Urinary bladder (tissue), 4 donors: ENCODE data around the gene AKAP7. TPM values are rescaled to one million over a fixed set of nuclear protein-coding genes. Genes with fewer than 3 reads are reported as not detected.

Source experiments
- DNase-seq: peaks from one replicate; pipeline ENCODE4 v3.0.0-alpha.2; 2015; ENCODE audit errors: extremely low spot score
- H3K27ac ChIP-seq: one replicate; pipeline ENCODE4 v1.5.1; 2013; ENCODE audit warnings: low read depth, mild to moderate bottlenecking, moderate library complexity
- H3K36me3 ChIP-seq: one replicate; pipeline ENCODE4 v1.6.1; 2013; ENCODE audit warnings: mild to moderate bottlenecking, moderate library complexity; ENCODE audit not compliant: insufficient read depth
- H3K4me1 ChIP-seq: one replicate; pipeline ENCODE4 v1.6.1; 2013; ENCODE audit warnings: mild to moderate bottlenecking, moderate library complexity; ENCODE audit not compliant: insufficient read depth
- H3K4me3 ChIP-seq: one replicate; pipeline ENCODE4 v1.5.1; 2013; ENCODE audit warnings: low read depth, low read length
- WGBS: extraction: QIAGEN DNeasy Blood & Tissue Kit; methylation state at CpG from one replicate; pipeline ENCODE4 v1.1.7; 2013; 5-methylcytosine and 5-hydroxymethylcytosine counted together
- polyA plus RNA-seq: library from polyadenylated mRNA; stranded (reverse); fragments of 200-250 nt; gene quantifications from one replicate; pipeline ENCODE4 v1.2.3, GENCODE V29; 2013
- total RNA-seq: library from RNA; depleted of rRNA; stranded (reverse); fragments of >200 nt; gene quantifications from one replicate; pipeline ENCODE4 v1.2.3, GENCODE V29; 2014
- donor health status: healthy with polysubstance abuse.
- donor health status: healthy.

The AKAP7 gene
- total and polyA plus RNA-seq, 2 donors: 6.8 to 38.2 TPM

DNA sequence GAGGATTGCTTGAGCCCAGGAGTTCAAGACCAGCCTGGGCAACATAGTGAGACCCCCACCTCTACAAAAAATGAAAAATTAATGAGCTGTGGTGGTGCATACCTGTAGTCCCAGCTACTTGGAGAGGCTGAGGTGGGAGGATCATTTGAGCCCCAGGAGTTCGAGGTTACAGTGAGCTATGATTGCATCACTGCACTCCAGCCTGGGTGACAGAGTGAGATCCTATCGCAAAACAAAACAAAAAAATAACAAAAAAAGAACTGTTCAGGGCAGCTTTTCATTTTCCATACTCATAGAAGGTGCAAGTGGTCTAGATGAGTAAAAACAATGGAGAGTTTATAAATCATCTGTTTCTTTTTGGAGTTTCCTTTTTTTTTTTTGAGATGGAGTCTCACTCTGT, 21.1 kb downstream of the AKAP7 start:
- H3K36me3 ChIP-seq: no peaks in the 10 kb centered on the region
- DNase-seq: no peak
- over 99% methylated on average over 2 of the region's 2 CpGs for WGBS
- H3K4me3 ChIP-seq: no peak overlapping the region
- H3K27ac ChIP-seq: no peak overlapping the region
- no peaks in the 10 kb centered on the region for H3K4me1 ChIP-seq

GRCh38 chr6:131159578-131159977, 24.3 kb downstream of the AKAP7 start:
- no peak for DNase-seq
- H3K4me1 ChIP-seq: no peaks in the 10 kb centered on the region
- WGBS: 88% methylated on average over 2 of the region's 2 CpGs
- no peak overlapping the region for H3K4me3 ChIP-seq
- H3K27ac ChIP-seq: no peak overlapping the region
- H3K36me3 ChIP-seq: peaks cover 1% of the 10 kb centered on the region

DNA sequence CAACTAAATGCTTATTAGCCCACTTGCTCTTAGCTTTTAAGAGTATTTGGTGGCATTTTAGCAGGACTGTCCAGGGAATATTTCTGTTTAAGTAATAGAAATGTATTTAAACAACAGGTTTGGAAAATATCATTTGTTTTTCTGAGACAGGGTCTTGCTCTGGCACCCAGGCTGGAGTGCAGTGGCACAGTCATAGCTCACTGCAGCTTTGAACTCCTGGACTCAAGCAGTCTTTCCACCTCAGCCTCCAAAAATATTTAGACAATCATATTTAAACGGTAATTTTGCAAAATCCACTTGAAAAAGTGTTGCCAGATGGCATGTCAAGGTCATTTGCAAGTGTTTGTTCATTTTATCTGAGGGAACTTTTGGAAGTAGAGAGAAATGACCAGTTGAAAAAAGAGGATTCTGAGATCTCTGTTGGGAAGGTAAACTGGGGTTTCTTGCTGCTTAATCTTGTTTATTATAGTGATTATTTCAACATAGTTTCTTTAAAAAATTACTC, 25.0 kb downstream of the AKAP7 start:
- Histone ChIP-seq H3K4me3 (no peak overlapping the region), H3K36me3 (peaks cover 2% of the 10 kb centered on the region), H3K27ac (no peak overlapping the region), H3K4me1 (no peaks in the 10 kb centered on the region)
- WGBS: 36% methylated on average over 1 of the region's 1 CpG
- DNase-seq: no peak

DNA sequence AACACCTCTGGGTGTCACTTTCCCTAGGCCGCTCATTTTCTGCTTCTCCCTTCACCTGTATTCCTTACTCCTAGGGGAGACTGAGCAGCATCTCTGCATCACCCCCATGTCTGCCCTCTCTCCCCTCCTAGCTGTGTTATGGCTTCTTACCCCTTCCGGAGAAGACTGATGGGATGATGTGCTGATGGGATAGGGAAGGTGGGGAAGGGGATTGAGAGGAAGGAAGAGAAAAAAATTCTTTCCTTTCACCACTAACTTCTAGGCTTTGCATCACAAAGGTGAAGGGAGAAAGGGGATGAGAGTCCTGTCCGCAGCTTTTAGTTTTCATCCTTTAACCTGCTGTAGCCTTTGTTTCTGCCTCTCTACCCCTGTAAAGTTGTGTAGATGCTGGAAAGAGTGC, 26.7 kb downstream of the AKAP7 start:
- Histone ChIP-seq H3K4me1 (no peaks in the 10 kb centered on the region), H3K36me3 (peaks cover 2% of the 10 kb centered on the region), H3K4me3 (no peak overlapping the region), H3K27ac (no peak overlapping the region)
- WGBS: 94% methylated on average over 3 of the region's 3 CpGs
- DNase-seq: no peak

- no peak for DNase-seq
- 94% methylated on average over 1 of the region's 1 CpG for WGBS
- Histone ChIP-seq H3K36me3 (peaks cover 2% of the 10 kb centered on the region), H3K4me1 (no peaks in the 10 kb centered on the region), H3K4me3 (no peak overlapping the region), H3K27ac (no peak overlapping the region)
Measured at GRCh38 chr6:131163886-131164285, 28.6 kb downstream of the AKAP7 start.

DNA sequence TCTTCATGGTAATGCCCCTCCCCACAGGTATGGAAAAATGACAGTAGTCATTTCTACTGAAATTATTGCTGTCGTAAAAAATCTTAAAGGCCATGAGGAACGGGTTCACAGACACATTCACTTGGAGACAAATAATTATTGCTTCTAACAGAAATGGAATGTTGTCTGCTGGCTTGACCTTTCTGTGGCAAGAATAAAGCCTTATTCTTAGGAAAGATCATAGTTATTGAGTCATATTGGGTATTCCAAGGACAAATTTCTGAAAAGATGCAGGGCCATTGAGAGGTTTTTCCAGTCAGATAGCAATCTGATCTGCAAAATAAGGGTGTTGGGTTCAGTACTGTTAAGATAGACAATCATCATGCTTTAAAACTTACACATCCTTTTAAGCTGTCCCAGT, 29.2 kb downstream of the AKAP7 start:
- WGBS: 89% methylated on average over 2 of the region's 2 CpGs
- no peak overlapping the region for H3K27ac ChIP-seq
- no peaks in the 10 kb centered on the region for H3K4me1 ChIP-seq
- H3K36me3 ChIP-seq: peaks cover 2% of the 10 kb centered on the region
- no peak for DNase-seq
- no peak overlapping the region for H3K4me3 ChIP-seq

DNA sequence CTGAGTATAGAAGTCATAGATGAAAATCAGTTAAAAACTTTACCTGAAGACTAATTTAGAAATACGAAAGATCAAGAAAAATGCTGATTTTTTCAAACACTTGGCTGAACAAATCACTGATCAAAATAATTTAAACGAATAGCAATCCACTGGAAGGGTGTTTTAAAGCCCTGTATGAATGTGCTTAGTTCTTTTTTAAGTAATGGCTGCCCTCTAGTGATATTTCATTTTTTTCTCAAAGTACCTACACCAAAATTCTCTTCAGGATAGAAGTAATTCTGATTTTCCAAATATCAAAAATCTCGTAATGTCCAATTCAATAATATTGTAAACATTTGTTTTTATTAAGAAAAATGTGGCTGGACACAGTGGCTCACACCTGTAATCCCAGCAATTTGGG, 32.5 kb downstream of the AKAP7 start:
- no peak overlapping the region for H3K27ac ChIP-seq
- peaks cover 2% of the 10 kb centered on the region for H3K36me3 ChIP-seq
- no peak overlapping the region for H3K4me3 ChIP-seq
- 63% methylated on average over 3 of the region's 3 CpGs for WGBS
- DNase-seq: no peak
- H3K4me1 ChIP-seq: no peaks in the 10 kb centered on the region

GRCh38 chr6:131169613-131170012, 34.3 kb downstream of the AKAP7 start:
- H3K36me3 ChIP-seq: no peaks in the 10 kb centered on the region
- DNase-seq: no peak

DNA sequence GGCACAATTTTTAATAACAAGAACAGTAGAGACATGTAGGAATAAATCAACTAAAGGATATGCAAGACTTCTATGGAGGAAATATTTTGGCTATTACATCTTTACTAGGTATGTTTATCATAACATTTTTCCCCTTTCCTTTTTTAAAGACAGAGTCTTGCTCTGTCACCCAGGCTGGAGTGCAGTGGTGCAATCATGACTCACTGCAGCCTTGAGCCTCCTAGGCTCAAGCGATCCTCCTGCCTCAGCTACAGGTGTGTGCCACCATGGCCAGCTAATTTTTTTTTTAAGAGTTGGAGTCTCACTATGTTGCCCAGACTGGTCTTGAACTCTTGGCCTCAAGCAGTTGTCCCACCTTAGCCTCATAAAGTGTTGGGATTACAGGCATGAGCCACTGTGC, 37.0 kb downstream of the AKAP7 start:
- H3K4me3 ChIP-seq: no peak overlapping the region
- DNase-seq: no peak
- no peaks in the 10 kb centered on the region for H3K36me3 ChIP-seq
- WGBS: 94% methylated on average over 1 of the region's 1 CpG
- H3K4me1 ChIP-seq: no peaks in the 10 kb centered on the region
- no peak overlapping the region for H3K27ac ChIP-seq

More at GRCh38 chr6:131169613-131170012, 34.3 kb downstream of the AKAP7 start:
- no peak overlapping the region for H3K4me3 ChIP-seq
- H3K27ac ChIP-seq: no peak overlapping the region
- H3K4me1 ChIP-seq: no peaks in the 10 kb centered on the region

DNA sequence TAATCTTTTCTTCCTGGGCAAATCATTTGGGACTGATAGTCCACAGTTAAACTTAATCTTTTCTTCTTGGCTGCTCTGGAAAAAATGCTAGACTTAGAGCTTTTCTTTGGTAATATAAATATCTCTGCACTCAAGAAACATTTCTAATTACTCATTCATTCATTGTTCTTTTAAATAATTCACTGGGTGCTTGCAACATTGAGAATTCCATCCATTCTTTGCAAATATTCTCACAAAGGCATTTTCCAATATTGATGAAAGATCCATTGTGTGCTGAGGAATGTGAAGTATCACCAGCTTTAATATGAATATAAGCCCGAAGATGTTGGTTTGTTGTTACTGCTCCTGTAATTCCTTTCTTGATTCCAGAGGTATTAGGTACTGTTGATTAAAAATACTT, 38.4 kb downstream of the AKAP7 start:
- no peaks in the 10 kb centered on the region for H3K4me1 ChIP-seq
- no peak overlapping the region for H3K4me3 ChIP-seq
- 47% methylated on average over 1 of the region's 1 CpG for WGBS

GRCh38 chr6:131175564-131175963, 40.3 kb downstream of the AKAP7 start:
- 93% methylated on average over 2 of the region's 2 CpGs for WGBS
- Histone ChIP-seq H3K27ac (no peak overlapping the region), H3K4me1 (no peaks in the 10 kb centered on the region), H3K36me3 (no peaks in the 10 kb centered on the region), H3K4me3 (no peak overlapping the region)
- DNase-seq: no peak

More for the DNA sequence above, 38.4 kb downstream of the AKAP7 start:
- no peak for DNase-seq
- H3K27ac ChIP-seq: no peak overlapping the region
- no peaks in the 10 kb centered on the region for H3K36me3 ChIP-seq

DNA sequence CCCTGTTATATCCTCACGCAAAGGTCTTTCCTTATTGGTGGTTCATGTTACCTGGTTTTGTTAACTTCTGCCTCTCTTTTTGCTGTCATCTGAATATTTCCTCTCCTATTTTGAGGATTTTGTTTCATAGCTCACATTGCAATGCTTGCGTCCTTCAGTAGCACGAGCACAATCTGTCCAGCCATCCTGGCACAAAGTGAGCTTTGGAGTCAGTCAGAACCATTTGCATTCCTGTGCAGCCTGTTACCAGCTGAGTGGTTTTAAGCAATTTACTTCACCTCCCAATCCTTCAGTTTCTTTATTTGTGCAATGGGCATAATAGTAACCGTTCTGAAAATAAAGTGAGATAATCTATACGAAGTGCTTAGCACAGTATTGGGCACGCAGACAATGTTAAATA, 42.7 kb downstream of the AKAP7 start:
- Histone ChIP-seq H3K4me3 (no peak overlapping the region), H3K36me3 (no peaks in the 10 kb centered on the region), H3K4me1 (no peaks in the 10 kb centered on the region), H3K27ac (no peak overlapping the region)
- no peak for DNase-seq
- 97% methylated on average over 6 of the region's 6 CpGs for WGBS

DNA sequence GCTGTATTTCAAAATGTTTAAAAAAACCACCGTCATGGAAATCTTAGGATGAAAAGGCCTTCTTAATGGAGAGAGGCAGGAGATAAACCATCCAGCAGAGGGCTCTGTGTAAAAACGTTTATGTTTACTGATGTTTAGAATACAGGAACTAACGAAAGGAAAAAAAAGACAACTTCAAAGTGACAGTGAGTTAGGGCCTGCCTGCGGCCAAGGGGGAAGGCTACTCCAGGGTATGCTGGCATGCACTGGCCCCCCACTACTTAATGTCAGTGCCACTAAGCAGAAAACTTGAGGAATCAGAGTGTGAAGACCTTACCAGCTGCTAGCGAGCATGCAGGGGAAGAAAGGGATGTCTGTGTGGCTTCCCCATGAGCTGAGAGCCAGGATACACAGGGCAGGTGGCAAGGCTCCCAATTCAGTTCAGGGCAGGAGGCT, 47.7 kb downstream of the AKAP7 start:
- Histone ChIP-seq H3K36me3 (no peaks in the 10 kb centered on the region), H3K4me3 (no peak overlapping the region), H3K4me1 (no peaks in the 10 kb centered on the region), H3K27ac (no peak overlapping the region)
- no peak for DNase-seq
- WGBS: 31% methylated on average over 5 of the region's 5 CpGs

DNA sequence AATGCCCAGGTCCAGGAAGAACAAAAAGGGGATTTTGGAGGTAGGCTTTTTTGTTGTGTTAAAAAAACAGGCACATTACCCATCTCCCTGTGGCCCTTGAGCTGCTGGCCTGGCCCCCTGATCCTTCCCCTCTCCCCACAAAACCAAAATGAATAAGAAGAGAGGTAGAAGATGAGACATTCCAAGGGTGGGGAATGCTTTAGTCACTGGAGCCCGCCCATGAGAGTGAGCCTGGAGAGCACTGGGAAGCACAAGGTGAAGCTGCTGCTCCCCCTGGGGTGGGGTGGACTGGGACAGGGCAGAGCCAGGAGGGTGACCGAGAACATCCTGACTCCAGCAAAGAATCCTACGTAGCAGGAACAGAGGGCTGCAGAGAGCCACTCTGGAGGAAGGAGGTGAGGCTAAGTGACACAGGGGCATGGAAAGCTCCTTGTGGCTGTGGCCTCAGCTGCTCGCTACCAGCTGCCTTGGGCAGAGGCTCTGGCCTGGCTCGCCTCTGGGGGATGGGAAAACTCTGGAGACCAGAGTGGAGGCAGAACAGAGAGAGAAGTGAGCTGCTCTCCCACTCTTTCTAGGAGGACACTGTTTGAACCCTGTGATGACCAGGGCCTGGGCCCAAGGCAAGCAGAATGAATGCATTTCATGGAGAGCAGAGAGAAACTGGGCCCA, 48.3 kb downstream of the AKAP7 start:
- Histone ChIP-seq H3K4me3 (no peak overlapping the region), H3K36me3 (no peaks in the 10 kb centered on the region), H3K27ac (no peak overlapping the region), H3K4me1 (no peaks in the 10 kb centered on the region)
- 94% methylated on average over 5 of the region's 5 CpGs for WGBS
- no peak for DNase-seq

GRCh38 chr6:131191590-131191989, 56.3 kb downstream of the AKAP7 start:
- Histone ChIP-seq H3K36me3 (no peaks in the 10 kb centered on the region), H3K4me3 (no peak overlapping the region), H3K4me1 (no peaks in the 10 kb centered on the region), H3K27ac (no peak overlapping the region)
- DNase-seq: no peak
- WGBS: 96% methylated on average over 3 of the region's 3 CpGs
